Choroid plexus epithelial cell (primary cell): ENCODE results near the gene UBE2L3.
"Not testable (repeated sequence)": the region's sequence is repeated elsewhere in the genome, so short reads cannot be mapped to it uniquely, and the experiment has no call there.

Experiments used
- DNase-seq: peaks from one replicate; pipeline ENCODE4 v3.0.0-alpha.2; 2010; ENCODE audit warnings: low read depth
- H3K4me3 ChIP-seq: 2 replicates; pipeline ENCODE4 v1.5.1; 2011; ENCODE audit warnings: low read depth, mild to moderate bottlenecking, control low read depth, low read length, moderate library complexity
- TF ChIP-seq, protein P1 (sequence below): conservative IDR thresholded peaks from 2 replicates; pipeline ENCODE4 v1.5.1; 2011; ENCODE audit warnings: low read depth, mild to moderate bottlenecking, control low read depth, inconsistent platforms, low read length, moderate library complexity

Gene UBE2L3

DNA sequence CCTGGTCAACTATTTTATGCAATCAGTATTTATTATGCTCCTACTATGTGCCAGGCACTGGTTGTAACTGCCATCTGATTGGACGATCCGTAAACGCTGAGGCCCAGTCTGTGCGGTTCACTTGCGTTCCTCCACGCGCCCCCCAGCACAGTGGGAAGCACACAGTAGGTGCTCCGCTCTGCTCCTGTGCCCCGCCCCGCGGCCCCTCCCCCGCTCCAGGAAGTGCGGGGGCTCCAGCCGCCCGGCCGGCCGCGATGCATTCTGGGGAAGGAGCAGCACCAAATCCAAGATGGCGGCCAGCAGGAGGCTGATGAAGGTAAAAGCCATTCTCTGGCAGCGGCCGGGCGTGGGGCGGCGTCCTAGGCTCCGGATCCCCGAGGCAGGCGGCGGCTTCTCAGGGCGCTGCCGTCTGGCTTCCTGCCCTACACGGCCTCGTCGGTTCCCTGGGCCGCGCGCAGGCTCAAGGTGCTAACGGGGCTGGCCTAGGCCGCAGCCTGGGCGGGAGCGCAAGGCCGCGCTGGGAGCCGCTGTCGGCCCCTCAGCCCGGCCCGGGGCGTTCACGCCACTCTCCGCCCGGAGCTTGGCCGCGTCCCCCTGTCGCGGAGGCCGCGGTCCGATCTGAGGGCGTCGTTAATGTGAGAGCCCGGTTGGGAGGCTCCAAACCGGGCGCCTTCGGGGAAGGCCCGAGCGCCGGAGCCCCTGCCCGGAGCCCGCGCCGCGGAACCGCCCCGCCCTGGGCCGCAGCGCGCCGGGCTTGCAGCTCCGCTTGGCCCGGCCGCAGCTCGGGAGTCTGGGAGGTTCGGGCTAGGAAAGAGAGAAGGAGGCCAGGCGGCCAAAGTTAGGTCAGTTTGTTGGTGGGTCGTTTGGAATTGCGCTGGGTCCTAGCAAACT is at the start of gene UBE2L3:
Gene UBE2L3 (plus strand): TSS at position 259 of the 891 bp plus-strand sequence. CDS start 31 bp downstream, at position 290.
- TF ChIP-seq, protein P1, sequence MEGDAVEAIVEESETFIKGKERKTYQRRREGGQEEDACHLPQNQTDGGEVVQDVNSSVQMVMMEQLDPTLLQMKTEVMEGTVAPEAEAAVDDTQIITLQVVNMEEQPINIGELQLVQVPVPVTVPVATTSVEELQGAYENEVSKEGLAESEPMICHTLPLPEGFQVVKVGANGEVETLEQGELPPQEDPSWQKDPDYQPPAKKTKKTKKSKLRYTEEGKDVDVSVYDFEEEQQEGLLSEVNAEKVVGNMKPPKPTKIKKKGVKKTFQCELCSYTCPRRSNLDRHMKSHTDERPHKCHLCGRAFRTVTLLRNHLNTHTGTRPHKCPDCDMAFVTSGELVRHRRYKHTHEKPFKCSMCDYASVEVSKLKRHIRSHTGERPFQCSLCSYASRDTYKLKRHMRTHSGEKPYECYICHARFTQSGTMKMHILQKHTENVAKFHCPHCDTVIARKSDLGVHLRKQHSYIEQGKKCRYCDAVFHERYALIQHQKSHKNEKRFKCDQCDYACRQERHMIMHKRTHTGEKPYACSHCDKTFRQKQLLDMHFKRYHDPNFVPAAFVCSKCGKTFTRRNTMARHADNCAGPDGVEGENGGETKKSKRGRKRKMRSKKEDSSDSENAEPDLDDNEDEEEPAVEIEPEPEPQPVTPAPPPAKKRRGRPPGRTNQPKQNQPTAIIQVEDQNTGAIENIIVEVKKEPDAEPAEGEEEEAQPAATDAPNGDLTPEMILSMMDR: no peak

DNA sequence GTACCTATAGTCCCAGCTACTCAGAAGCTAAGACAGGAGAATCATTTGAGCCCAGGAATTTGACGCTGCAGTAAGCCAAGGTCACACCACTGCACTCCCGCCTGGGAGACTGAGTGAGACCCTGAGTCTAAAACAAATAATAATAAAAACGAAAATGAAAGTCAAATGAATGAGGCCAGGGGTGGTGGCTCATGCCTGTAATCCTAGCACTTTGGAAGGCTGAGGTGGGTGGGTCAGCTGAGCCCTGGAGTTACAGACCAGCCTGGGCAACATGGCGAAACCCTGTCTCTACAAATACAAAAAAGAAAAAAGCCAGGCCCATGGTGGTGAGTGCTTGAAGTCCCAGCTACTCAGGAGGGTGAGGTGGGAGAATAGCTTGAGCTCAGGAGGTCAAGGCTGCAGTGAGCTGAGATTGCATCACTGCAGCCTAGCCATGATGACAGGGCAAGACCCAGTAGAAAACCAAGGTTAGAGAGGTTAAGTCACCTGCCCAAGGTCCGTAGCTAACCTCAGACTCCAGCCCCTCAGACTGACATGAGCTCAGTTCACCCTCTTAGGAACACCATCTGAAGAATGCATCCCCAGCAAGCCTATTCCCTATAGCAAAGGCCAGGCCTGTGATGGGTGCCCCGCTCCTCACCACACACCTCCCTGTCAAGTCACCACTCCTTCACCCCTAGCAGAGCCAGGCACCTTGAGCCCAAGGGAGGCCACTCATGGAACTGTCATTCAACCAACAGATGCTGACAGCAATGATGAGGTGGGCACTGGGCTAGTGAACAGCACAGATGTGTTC is 40.6 kb upstream of the UBE2L3 start:
- not testable (repeated sequence) for DNase-seq, H3K4me3 ChIP-seq

More for the DNA sequence above, at the start of gene UBE2L3:
- peak within 1 kb of the TSS; percentile 90 for H3K4me3 ChIP-seq
- DNase-seq: peak; percentile 79

DNA sequence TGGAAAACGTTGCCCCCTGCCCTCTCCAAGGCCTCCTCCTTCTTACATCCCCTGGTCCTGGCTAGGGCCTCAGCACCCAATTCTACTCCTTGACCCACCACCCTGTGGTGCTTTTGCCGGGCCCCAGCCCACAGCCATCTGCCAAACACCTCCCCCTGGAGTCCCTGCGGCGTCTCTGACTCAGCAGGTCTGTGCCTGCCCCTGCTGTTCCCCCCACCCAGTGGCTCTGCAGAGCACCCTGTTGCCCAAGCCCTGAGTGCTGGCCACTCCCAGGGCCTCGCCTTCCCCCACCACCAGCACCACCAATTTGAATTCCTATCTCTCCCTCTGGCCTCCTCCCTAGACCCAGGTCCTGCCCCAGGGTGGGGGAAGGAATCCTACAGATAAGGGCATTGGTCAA is 36.0 kb upstream of the UBE2L3 start:
- DNase-seq, H3K4me3 ChIP-seq: not testable (repeated sequence)

DNA sequence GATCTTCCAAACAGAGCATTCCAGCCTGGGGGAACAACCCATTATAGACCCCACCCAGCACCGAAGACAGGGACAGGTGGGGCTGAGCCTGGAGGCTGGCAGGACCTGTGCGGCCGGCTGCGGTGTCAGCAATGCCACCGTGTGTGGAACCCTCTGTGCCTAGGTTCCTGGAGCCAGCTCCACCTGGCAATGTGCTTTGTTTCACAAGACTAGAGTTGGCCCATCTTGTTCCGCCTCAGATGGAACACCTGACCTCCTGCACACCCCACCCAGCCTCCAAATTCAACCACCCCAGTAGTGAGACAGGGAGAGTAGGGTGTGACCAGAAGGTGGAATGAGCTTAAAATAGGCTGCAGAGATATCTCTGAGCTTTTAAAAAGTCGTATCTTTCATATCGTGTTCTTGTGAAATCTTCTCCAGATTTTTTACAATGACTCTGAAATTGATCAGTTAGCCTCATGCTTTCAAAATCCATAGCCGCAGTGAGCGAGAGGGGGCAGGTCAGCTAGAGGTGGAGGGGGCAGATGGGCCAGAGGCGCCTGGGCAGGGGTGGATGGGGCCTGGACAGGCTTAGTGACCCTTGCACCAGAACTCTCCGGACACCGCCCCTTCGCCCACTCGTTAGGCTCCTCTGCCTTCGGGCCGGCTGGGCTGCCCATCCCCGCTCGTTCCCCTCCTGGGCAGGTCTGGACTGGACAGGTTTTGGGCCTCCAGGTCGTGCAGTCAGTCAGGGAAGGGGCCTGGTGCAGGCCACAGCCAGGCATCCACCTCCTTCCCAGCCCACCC is 34.5 kb upstream of the UBE2L3 start:
- not testable (repeated sequence) for DNase-seq, H3K4me3 ChIP-seq

DNA sequence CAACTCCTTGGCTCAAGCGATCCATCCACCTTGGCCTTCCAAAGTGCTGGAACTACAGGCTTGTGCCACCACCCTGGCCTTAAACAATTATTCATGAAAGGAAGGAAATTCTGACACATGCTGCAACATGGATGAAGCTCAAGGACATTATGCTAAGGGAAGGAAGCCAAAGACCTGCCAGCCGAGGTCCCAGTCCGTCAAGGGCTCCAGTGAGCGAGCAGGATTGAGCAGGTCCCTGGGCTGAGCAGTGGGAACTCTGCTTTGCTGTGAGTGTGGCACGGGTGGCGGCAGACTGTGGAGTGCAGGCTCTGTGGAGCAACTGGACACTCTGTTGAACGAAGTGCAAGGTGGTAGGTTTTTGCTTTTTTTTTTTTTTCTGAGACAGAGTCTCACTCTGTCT is 27.7 kb upstream of the UBE2L3 start:
- DNase-seq, H3K4me3 ChIP-seq: not testable (repeated sequence)

DNA sequence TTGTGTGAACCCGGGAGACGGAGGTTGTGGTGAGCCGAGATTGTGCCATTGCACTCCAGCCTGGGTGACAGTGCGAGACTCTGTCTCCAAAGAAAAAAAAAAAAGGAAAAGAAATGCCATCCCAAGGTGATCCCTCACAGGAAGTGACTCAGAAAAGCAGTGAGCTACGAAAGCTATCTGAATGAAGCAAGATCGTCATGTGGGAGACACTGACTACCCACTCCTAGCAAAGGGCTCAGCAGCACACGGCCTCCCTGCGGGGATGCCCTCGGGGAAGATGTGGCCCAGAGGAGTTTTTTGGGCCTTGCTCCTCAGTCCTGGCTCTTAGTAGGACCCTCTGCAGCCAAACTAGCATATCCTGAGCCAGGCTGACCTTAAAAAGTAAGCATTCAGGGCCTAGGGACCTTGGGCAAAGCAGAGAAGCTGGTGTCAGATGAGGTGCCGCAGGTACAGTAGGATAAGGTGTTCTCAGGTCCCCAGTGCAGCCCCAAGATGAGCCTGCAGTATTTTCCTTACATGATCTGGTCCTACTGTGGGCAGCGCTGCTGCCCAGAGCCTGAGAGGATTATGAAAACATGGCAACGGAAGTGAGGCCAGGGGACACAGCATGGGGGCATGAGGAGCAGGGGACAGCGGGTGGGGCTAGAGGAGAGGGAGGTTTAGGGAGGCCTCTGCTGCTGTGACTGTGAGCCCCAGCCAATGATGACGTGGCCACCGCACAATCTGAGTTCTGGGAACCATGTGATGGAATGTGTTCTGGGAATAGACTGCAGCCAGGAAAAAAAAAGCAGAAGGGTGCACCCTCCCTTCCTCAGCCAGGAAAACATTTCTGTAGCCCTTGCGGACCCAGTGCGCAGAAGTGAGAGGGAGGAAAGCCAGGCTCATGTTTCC is 22.8 kb upstream of the UBE2L3 start:
- not testable (repeated sequence) for DNase-seq

DNA sequence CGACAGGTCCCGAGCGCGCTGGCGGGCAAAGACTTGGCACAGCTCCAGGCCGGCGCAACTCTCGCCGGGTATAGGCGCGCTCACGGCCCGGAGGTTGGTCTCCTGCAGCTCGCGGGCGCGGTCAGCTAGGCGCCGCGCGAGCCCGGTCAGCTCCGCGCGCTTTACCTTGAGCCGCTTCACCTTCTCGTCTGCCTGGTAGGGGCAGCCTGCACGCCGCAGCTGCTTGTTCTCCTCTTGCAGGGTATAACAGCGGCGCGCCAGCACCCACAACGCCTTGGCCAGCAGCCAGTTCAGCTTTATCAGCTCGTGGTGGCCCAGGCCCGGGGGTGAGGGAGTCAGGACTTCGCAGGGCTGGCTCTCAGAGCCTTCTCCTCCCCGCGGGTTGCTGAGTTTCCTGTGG is 18.0 kb upstream of the UBE2L3 start:
- H3K4me3 ChIP-seq, DNase-seq: not testable (repeated sequence)

More for the DNA sequence above, 22.8 kb upstream of the UBE2L3 start:
- not testable (repeated sequence) for H3K4me3 ChIP-seq

DNA sequence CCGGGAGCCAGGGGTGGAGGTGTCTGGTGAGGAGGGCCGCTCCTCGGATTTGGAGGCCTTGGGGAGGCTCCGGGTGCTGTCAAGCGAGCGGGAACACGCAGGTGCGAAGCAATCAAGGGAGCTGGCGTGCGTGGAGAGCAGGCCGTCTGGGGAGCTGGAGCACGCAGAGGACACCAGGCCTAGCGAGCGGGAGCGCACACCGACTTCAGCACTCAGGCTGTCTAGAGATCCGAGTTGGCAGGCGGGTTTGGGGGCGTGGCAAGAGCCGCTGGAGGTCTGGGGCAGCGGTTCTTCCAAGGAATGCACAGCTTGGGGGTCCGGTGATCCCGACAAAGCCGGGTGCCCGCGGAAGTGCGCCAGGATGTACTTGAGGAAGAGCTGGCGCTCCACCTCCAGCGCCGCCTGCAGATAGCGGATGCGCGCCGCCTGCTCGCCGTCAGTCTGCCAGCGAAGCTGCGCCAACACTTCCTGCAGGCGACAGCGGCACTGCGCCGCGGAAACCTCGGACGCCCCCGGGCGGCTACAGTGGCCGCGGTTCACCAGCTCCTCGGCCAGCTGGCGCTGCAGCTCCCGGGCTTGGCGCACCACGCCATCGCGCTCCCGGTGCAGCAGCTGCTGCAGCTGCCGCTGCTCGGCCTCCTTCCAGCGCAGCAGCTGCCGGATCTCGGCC is 17.4 kb upstream of the UBE2L3 start:
- not testable (repeated sequence) for DNase-seq, H3K4me3 ChIP-seq

DNA sequence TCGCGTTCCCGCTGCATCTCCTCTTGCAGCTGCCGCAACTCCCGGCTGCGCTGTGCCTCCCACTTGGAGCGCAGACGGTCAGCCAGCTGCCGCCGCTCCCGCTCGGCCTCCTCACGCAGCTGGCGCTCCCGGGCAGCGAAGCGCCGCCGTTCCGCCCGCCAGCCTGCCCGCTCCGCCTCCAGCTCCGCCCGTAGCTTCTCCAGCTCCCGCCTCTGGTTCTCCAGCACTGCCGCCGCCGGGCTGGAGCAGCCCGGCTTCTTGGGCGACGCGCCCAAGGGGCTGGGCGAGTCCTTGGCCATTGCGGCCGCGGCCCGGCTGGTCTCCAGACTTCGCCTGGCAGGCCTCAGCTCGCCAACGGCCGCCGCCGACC is 16.9 kb upstream of the UBE2L3 start:
- DNase-seq, H3K4me3 ChIP-seq: not testable (repeated sequence)

DNA sequence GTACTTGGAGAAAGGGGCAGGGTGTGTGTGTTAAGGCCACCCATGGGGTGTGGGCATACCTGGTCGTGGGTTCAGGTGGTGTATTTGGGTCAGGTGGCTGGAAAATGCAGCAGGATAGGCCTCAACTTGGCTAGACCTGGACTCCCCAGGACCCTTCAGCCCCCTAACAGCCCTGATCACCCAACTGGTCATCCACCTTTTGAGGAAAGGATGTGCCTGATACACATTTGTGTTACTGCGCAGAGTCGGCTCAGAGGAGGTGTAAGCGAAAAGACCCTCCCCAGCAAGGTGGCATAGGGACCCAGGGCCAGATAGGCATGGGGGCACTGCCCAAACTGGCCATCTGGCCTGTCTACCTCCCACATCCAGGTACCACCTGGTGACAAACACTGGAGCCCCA is 16.2 kb upstream of the UBE2L3 start, which contains the start of gene RIMBP3C:
Gene RIMBP3C (minus strand): TSS at position 101 of the 400 bp plus-strand sequence. CDS start 485 bp downstream, outside the sequence.
- DNase-seq, H3K4me3 ChIP-seq: not testable (repeated sequence)

DNA sequence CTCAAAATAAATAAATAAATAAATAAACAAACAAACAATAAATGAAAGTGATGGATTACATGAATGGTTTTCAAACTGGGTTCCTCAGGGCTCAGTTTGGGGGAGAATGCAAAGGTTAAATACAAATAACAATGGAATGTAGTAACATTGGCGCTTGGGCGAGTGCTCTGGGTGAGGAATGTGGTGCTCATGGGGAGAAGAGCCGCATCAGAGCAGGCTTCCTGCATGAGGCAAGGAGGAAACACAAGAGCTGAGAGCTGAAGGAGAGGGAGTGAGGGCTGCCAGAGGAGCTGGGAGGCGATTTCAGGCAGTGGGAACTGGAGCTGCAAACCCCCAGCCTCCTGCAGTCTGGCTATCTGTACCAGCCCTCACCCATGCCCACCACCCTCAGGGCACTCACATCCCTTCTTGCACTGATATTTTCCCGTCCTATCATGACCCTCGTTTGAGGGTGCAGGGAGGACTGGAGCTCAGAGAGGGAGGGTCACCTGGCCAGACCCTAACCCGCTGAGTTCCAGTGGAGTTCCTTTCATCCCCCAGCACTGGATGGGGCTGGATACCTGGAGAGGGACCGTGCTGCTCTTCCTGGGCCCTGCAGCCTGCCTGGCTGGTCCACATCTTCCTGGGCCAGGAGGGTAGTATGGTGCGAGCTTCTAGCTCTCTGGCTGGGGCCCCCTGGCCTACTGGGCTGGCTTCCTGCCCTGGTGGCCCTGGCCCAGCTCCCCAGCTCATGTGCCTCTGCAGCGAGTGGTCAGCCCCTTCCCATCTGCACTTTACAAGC is 8.0 kb upstream of the UBE2L3 start:
- H3K4me3 ChIP-seq, DNase-seq: not testable (repeated sequence)

DNA sequence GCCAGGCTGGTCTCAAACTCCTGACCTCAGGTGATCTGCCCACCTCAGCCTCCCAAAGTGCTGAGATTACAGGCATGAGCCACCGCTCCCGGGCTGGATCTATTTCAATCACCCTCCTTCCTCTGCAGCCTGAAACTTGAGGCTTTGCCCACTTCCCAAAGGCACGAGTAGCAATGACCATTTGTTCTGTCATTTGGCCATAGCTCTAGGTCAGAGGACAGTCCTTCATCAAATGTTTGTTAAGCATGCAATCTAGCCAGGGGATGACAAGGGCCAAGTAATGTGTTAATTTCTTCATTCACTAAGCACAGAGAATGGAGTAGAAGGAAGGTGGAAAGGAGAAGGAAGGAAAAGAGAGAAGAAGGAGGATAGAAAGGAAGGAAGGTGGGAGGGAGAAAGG is 6.9 kb upstream of the UBE2L3 start:
- DNase-seq, H3K4me3 ChIP-seq: not testable (repeated sequence)
